Subcutaneous adipose tissue (tissue), 4 donors: ENCODE data around the gene SLC5A4. TPM values are rescaled to one million over a fixed set of nuclear protein-coding genes. Genes with fewer than 3 reads are reported as not detected.

Source experiments
- total RNA-seq, 4 donors: library from RNA; depleted of rRNA; stranded (reverse); fragments of >200 nt; gene quantifications; one replicate each; pipeline ENCODE4 v1.1.0, GENCODE V29; 2016
- TF ChIP-seq, protein P1 (sequence below): fragments of 450-650 bp; IDR thresholded peaks from one replicate; pipeline ENCODE4 v1.5.1; 2016; ENCODE audit warnings: low read depth, mild to moderate bottlenecking, control low read depth, antibody characterized with exemption, moderate library complexity

SLC5A4 gene
- total RNA-seq, 4 donors from 2014 or later = 0.34 to 3.4 (median 0.98) TPM; not detected in 1

DNA sequence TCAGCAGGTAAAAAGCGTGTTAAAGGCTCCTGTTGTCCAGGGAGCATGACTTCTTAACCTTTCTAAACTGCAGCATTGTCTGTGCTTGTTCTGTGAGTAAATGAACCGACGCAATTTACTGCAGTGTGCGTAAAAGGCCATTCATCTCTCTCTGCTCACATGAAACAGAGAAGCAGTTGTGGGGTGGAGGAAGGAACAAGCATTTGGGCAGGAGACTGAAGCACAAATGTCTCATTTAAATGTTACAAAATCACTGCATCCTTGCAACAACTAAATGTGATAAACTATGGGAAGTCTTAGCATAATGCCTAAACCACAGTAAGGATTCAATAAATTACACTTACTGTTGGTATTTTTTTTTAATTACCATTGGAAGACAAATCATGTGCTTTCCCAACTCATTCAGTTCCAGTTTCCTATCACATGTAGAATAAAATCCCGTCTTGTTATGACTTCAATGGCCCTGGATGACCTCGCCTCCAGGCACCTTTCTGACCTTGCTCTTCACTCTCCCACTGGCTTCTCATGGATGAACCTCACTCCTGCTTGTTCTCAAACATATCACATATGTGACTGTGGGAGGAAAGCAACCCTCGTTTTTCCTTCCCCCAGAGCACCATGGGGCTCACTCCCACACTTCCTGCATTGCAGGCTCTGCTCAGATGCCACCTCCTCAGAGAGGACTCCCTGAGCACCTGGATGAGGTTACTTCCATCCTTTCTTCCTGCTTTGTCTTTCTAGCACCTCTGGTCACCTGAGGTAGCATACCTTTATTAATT, 28.6 kb downstream of the SLC5A4 start:
- TF ChIP-seq, protein P1, sequence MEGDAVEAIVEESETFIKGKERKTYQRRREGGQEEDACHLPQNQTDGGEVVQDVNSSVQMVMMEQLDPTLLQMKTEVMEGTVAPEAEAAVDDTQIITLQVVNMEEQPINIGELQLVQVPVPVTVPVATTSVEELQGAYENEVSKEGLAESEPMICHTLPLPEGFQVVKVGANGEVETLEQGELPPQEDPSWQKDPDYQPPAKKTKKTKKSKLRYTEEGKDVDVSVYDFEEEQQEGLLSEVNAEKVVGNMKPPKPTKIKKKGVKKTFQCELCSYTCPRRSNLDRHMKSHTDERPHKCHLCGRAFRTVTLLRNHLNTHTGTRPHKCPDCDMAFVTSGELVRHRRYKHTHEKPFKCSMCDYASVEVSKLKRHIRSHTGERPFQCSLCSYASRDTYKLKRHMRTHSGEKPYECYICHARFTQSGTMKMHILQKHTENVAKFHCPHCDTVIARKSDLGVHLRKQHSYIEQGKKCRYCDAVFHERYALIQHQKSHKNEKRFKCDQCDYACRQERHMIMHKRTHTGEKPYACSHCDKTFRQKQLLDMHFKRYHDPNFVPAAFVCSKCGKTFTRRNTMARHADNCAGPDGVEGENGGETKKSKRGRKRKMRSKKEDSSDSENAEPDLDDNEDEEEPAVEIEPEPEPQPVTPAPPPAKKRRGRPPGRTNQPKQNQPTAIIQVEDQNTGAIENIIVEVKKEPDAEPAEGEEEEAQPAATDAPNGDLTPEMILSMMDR = no peak

DNA sequence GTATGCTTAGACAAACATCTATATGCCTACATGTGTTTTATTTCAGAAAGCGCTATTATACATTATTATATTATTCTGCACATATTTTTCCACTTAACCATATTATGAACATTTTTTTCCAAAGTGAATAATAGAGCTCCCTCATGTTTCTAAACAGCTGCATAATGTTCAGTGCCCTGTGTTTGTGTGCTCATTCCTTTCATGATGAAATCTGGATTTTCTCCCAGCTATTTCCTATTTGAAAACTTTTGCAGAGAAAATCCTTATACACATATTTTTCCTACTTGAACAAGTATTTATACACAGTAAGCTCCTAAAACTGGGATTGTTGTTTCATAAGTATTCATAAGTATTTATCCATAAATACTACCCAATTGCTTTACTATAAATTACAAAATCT, 32.2 kb downstream of the SLC5A4 start:
- TF ChIP-seq, protein P1 = no peak

DNA sequence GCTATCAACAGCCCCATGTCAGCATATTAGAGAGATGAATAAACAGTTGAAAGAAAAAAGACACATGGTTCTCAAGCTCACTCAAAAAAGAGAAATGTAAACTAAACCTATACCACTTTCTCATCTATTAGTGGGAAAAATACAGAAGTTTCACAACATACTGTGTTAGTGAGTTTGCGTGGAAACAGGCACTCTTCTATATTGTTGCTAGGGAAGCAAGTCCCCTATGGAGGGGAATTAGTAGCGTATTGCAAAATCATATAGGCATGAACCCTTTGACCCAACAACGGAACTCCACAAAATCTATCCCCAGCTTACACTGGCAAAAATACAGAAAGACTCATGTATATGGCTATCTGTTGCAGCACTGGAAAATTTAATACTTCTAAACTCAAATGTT, 36.1 kb downstream of the SLC5A4 start:
- TF ChIP-seq, protein P1 = no peak

DNA sequence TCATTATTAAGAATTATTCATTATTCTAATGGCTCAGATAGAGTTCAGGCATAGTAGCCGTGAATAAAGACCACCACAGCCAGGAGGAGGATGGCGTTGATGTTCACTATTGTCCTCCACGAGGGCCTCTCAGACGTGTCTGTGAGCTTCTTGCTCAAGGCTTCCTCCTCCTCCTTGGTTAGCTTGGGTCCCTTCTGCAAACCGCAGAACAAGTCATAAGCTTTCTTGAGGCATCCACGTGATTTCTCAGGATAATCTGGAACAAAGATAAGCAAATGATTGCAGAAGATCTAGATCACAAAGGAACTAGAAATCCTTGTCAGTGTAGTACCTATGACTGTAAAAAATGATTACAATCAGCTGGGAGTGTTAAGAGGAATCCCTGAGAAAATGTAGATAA, 36.7 kb downstream of the SLC5A4 start:
- TF ChIP-seq, protein P1 = no peak

DNA sequence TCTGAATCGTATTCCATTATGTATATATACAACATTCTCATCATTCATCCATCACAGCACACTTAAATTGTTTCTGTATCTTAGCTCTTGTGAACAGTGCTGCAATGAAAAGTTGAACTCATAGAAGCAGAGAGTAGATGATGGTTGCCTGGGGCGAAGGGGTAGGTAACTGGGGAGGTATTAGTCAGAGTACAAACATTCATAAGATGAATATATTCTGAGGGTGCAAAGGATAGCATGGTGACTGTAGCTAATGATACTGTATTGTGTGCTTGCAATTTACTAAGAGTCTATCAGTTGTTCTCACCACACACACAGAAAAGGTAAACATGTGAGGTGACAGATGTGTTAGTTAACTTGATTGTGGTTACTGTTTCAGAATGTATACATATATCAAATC, 37.7 kb downstream of the SLC5A4 start:
- TF ChIP-seq, protein P1 = no peak

DNA sequence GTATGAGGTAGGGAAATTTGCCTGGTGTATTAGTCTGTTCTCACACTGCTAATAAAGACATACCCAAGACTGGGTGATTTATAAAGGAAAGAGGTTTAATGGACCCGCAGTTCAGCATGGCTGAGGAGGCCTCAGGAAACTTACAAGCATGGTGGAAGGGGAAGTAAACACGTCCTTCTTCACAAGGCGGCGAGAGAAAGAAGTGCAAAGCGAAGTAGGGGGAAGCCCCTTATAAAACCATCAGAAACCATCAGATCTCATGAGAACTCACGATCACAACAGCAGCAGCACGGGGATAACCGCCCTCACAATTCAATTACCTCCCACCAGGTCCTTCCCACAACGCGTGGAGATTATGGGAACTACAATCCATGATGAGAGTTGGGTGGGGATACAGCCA, 38.2 kb downstream of the SLC5A4 start:
- TF ChIP-seq, protein P1 = no peak

DNA sequence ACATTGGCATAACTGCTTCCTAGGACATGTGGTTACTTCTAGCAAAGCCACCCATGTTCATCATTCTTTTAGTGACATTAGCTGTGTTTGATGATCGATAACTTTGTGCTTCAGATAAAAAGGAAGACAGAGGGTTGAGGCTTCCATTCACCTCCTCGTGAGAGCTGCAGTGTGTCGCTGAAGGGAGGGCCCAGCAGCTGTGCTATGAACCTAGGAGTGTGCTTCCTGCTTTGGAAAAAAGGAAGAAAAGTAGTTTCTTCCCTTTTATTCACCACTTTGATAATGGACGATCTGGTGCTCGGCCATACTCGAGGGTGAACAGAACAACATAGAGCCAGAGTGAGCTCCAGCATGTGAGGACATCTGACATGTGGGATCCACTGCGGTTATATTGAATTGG, 44.1 kb downstream of the SLC5A4 start:
- TF ChIP-seq, protein P1 = no peak
